Hair follicle dermal papilla cell (primary cell): ENCODE data around the gene EIF2S3. TPM values are rescaled to one million over a fixed set of nuclear protein-coding genes. Genes with fewer than 3 reads are reported as not detected.

Experiments used
- total RNA-seq: library from RNA; depleted of rRNA; stranded (reverse); fragments of >200 nt; gene quantifications from 2 replicates; pipeline ENCODE4 v1.2.3, GENCODE V29; 2012

EIF2S3 gene
- total RNA-seq = 249 and 300 TPM in 2 replicates

DNA sequence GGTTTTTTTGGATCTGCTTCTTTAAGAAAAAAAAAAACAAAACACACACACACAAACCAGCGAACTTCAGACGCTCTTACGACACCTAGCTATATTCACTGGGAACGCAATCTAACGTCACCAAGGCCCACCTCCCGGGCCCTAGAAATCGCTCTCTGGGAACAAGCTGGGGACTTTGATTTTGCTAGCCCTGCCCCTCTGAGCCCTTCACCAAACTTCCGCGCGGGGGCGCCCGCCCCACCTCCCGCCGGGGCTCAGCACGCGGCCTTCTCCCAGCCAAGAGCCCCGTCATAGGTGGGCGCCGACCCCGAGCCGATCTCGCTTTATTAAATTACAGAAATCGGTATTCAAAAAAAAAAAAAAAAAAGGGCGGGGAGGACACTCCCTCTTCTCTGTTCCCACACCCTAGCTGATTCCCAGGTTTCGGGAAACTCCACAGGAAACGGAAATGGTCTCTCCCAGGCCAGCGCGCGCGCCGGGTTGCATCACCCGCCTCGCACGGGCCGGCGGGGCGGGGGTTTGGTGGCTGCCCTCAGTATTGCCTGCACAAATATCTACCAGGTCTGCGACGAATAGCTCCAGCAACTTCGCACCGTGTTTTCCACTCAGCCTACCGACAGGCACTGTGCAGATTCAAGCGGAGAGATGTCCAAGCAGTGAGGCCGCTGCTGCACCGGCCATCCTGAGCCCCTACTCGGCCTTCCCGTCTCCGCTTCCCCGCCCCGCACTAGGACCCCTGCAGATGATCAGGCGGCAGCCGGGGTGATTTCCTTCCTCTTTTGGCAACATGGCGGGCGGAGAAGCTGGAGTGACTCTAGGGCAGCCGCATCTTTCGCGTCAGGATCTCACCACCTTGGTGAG lies at the start of gene EIF2S3:
Gene EIF2S3 (plus strand): TSS at position 775 of the 861 bp plus-strand sequence. CDS start 13 bp downstream, at position 788.

DNA sequence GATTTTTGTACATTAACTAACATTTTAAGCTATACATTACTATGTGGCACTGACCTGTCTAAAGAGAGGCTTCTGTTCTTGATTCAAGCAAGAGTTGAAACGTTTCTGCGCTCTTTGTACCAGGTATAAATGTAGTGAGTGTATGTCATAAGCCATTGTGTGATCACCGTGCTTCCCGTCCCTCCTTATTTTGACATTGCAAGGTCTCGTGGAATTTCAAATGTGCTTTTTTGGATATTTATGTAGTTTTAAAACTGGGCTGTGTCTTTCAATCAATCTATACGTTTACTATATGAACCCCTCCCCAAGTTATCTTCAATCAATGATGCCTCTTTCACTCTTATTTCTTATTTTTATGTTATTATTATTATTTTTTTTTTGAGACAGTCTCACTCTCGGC lies 27.7 kb upstream of the EIF2S3 start, which contains the start of gene KLHL15:
Gene KLHL15 (minus strand): TSS at position 101 of the 400 bp plus-strand sequence. CDS start 20,493 bp downstream, outside the sequence.

Other genes with a start within 250 kb of the EIF2S3 start
- 6.6 and 7.1 TPM in 2 replicates for gene APOO, start 147.0 kb upstream of the EIF2S3 start, total RNA-seq
- gene CXorf58, start 146.9 kb upstream of the EIF2S3 start, total RNA-seq = not detected in 2 replicates
- gene KLHL15, start 27.8 kb upstream of the EIF2S3 start, total RNA-seq = 9.7 and 12.2 TPM in 2 replicates
- 128 and 137 TPM in 2 replicates for gene ZFX, start 94.8 kb downstream of the EIF2S3 start, total RNA-seq